ENCODE results near the gene SLC25A52. TPM values are rescaled to one million over a fixed set of nuclear protein-coding genes. Genes with fewer than 3 reads are reported as not detected.

SLC25A52 gene
- total RNA-seq, 1 experiment from 2014 or later, result not detected

Other genes with a start within 250 kb of the SLC25A52 start
- 1.0 to 1.7 TPM (median 1.3 TPM) in 3 replicates for gene TTR, start 169.0 kb downstream of the SLC25A52 start, total RNA-seq (2021)
- gene B4GALT6, start 76.3 kb downstream of the SLC25A52 start, total RNA-seq (2021), result 50.6 to 56.6 TPM (median 50.8 TPM) in 3 replicates
- gene TRAPPC8, start 182.2 kb upstream of the SLC25A52 start, total RNA-seq (2021), result 45.4 to 56.3 TPM (median 53.2 TPM) in 3 replicates

Data from WTC11 (cell line).